Activated CD8-positive, alpha-beta memory T cell treated with anti-CD3 and anti-CD28 coated beads, Interleukin-2, amount 50 U/mL, for 1 hour (primary cell): Measurements from ENCODE around the gene SYNDIG1.

ENCODE experiments used
- DNase-seq: peaks from one replicate; pipeline ENCODE4 v3.0.0-alpha.2; 2020; ENCODE audit errors: extremely low read depth

SYNDIG1 gene

DNA sequence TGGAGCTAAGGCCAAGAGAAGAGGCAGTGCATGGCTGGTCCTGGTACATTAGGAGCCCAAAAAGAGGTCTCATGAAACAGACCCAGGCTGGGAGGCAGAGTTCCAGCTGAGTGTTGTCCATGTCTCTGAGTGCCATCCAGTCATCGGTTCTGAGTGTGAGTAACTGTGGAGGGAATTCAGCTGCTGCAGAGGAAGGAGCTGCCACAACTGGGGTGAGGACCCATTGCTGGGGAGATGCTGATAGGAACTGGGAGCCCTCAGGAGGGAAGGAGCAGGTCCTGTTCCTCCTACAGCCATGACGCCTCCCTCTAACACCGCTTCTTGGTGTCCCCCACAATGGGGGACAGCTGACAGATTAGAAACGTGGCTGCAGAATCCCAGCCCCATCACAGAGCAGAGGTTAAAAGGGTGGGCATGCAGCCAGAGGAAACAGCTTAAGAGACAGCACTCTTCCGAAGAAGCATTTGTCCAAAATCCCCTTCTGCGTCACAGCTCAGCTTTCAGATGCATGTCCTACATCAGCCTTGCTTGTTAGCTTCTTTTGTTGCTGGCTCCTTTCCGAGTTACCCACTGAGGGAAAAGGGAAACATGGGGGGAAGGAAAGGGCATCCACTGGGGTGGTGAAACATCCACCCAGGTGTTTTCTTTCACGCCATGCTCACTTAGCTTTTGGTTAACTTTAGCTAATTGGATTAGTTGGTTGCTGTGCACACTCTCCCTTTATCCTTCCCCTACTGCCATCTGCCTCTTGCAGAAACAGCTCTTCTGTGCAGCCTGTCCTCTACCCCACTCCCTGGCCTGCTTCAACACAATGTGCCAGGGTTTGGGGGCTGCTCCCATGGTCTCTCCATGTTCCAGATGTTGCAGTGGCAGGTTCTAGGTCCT is 239.2 kb downstream of the SYNDIG1 start:
- no peak for DNase-seq
